HG03103 (cell line): ENCODE measurements around the gene MAPK8IP1.

Experiments used
- ATAC-seq: cut with Tn5 transposase; IDR thresholded peaks from one replicate; pipeline ENCODE4 v1.9.1; 2021; ENCODE audit warnings: low read depth; ENCODE audit not compliant: unreplicated experiment

Gene MAPK8IP1

GRCh38 chr11:45924036-45924915, 38.8 kb downstream of the MAPK8IP1 start:
- ATAC-seq, result no peak

GRCh38 chr11:45924927-45925326, 39.5 kb downstream of the MAPK8IP1 start:
- no peak for ATAC-seq

GRCh38 chr11:45925550-45925949, 40.1 kb downstream of the MAPK8IP1 start:
- ATAC-seq, result no peak

GRCh38 chr11:45926001-45926401, 40.5 kb downstream of the MAPK8IP1 start:
- no peak for ATAC-seq

GRCh38 chr11:45926536-45927331, 41.3 kb downstream of the MAPK8IP1 start:
- no peak for ATAC-seq

GRCh38 chr11:45927332-45927683, 41.9 kb downstream of the MAPK8IP1 start:
- ATAC-seq, result no peak

GRCh38 chr11:45927684-45928413, 42.4 kb downstream of the MAPK8IP1 start:
- ATAC-seq, result no peak

- no peak for ATAC-seq
These were observed 43.2 kb downstream of the MAPK8IP1 start for GRCh38 chr11:45928535-45929215.

GRCh38 chr11:45929486-45930030, 44.1 kb downstream of the MAPK8IP1 start:
- no peak for ATAC-seq

GRCh38 chr11:45930031-45930794, 44.8 kb downstream of the MAPK8IP1 start:
- ATAC-seq, result peak; percentile 93

- ATAC-seq, result no peak
These were observed 45.6 kb downstream of the MAPK8IP1 start for GRCh38 chr11:45930951-45931570.

- ATAC-seq, result no peak
These were observed 46.3 kb downstream of the MAPK8IP1 start for GRCh38 chr11:45931739-45932138.

- ATAC-seq, result no peak
These were observed 46.8 kb downstream of the MAPK8IP1 start for GRCh38 chr11:45932217-45932616.

GRCh38 chr11:45933131-45933831, 47.8 kb downstream of the MAPK8IP1 start:
- ATAC-seq, result no peak

GRCh38 chr11:45933846-45934579, 48.6 kb downstream of the MAPK8IP1 start:
- ATAC-seq, result no peak

GRCh38 chr11:45934580-45935318, 49.3 kb downstream of the MAPK8IP1 start:
- no peak for ATAC-seq
